ENCODE results near the gene SLC44A5.
A peak's percentile ranks its signal among the peaks of the same experiment; 100 is the strongest.
"Not testable (repeated sequence)": the region's sequence is repeated elsewhere in the genome, so short reads cannot be mapped to it uniquely, and the experiment has no call there.

Gene SLC44A5

GRCh38 chr1:75292013-75292412 lies 318.9 kb downstream of the SLC44A5 start:
- no peak for DNase-seq (ENCODE audit: low spot score)

- DNase-seq (ENCODE audit: low spot score), result no peak
Measured at GRCh38 chr1:75276385-75276784, 334.5 kb downstream of the SLC44A5 start.

GRCh38 chr1:75275631-75276030 lies 335.3 kb downstream of the SLC44A5 start:
- no peak for DNase-seq (ENCODE audit: low spot score)

GRCh38 chr1:75274920-75275506 lies 335.9 kb downstream of the SLC44A5 start:
- no peak for DNase-seq (ENCODE audit: low spot score)

GRCh38 chr1:75273110-75273509 lies 337.8 kb downstream of the SLC44A5 start:
- DNase-seq (ENCODE audit: low spot score), result no peak

- peak; percentile 68 for DNase-seq (ENCODE audit: low spot score)
Measured at GRCh38 chr1:75265792-75266191, 345.1 kb downstream of the SLC44A5 start.

- DNase-seq (ENCODE audit: low spot score), result no peak
Measured at GRCh38 chr1:75264112-75264511, 346.8 kb downstream of the SLC44A5 start.

- DNase-seq (ENCODE audit: low spot score), result not testable (repeated sequence)
Measured at GRCh38 chr1:75263616-75264015, 347.3 kb downstream of the SLC44A5 start.

- DNase-seq (ENCODE audit: low spot score), result not testable (repeated sequence)
Measured at GRCh38 chr1:75261946-75262345, 349.0 kb downstream of the SLC44A5 start.

GRCh38 chr1:75258351-75258750 lies 352.6 kb downstream of the SLC44A5 start:
- DNase-seq (ENCODE audit: low spot score), result no peak

- no peak for DNase-seq (ENCODE audit: low spot score)
Measured at GRCh38 chr1:75257424-75257823, 353.5 kb downstream of the SLC44A5 start.

- DNase-seq (ENCODE audit: low spot score), result not testable (repeated sequence)
Measured at GRCh38 chr1:75250114-75250513, 360.8 kb downstream of the SLC44A5 start.

- DNase-seq (ENCODE audit: low spot score), result no peak
Measured at GRCh38 chr1:75245239-75245638, 365.7 kb downstream of the SLC44A5 start.

GRCh38 chr1:75243124-75243523 lies 367.8 kb downstream of the SLC44A5 start:
- DNase-seq (ENCODE audit: low spot score), result no peak

GRCh38 chr1:75237316-75237715 lies 373.6 kb downstream of the SLC44A5 start:
- DNase-seq (ENCODE audit: low spot score), result no peak

GRCh38 chr1:75234562-75234961 lies 376.4 kb downstream of the SLC44A5 start:
- peak; percentile 95 for DNase-seq (ENCODE audit: low spot score)

- DNase-seq (ENCODE audit: low spot score), result peak; percentile 58
Measured at GRCh38 chr1:75233302-75233929, 377.5 kb downstream of the SLC44A5 start.

GRCh38 chr1:75220072-75220471 lies 390.8 kb downstream of the SLC44A5 start:
- no peak for DNase-seq (ENCODE audit: low spot score)

- DNase-seq (ENCODE audit: low spot score), result no peak
Measured at GRCh38 chr1:75214017-75214416, 396.9 kb downstream of the SLC44A5 start.

GRCh38 chr1:75211648-75212047 lies 399.3 kb downstream of the SLC44A5 start:
- no peak for DNase-seq (ENCODE audit: low spot score)

- no peak for DNase-seq (ENCODE audit: low spot score)
Measured at GRCh38 chr1:75208862-75209261, 402.1 kb downstream of the SLC44A5 start.

GRCh38 chr1:75203415-75204277 lies 407.3 kb downstream of the SLC44A5 start:
- peak; percentile 51 for DNase-seq (ENCODE audit: low spot score)

- no peak for DNase-seq (ENCODE audit: low spot score)
Measured at GRCh38 chr1:75202751-75203150, 408.2 kb downstream of the SLC44A5 start.

All from SK-N-DZ (cell line).